SU-DHL-6 (cell line): ENCODE results near the gene CLMP.

ENCODE experiments used
- CTCF ChIP-seq: fragments of 200-600 bp; sonication (generic); IDR thresholded peaks from one replicate; pipeline ENCODE4 v1.5.1; 2017; ENCODE audit warnings: antibody characterized with exemption, mild to moderate bottlenecking, low read length, moderate library complexity; ENCODE audit not compliant: insufficient read depth, poor library complexity, severe bottlenecking
- EZH2phosphoT487 ChIP-seq: fragments of 200-600 bp; sonication (generic), shearing (Covaris generic); conservative IDR thresholded peaks from 2 replicates; pipeline ENCODE4 v1.6.1; 2018; ENCODE audit warnings: mild to moderate bottlenecking, antibody characterized with exemption, low read length, moderate library complexity, mixed read lengths

- TF ChIP-seq CTCF (no peak), EZH2phosphoT487 (no peak)
Measured at GRCh38 chr11:123107945-123108495, 87.0 kb downstream of the CLMP start.
